Measurements from ENCODE around the gene SUMO3.

GRCh38 chr21:44802396-44803153 lies 15.3 kb downstream of the SUMO3 start:
- TF ChIP-seq EZH2 (IDR thresholded peaks at IDR 0.05) (no peak), POLR2AphosphoS5 (IDR thresholded peaks at IDR 0.05; ENCODE audit: borderline replicate concordance, low read depth, low read length) (no peak), FOXP2 (optimal IDR thresholded peaks at IDR 0.05; ENCODE audit: control extremely low read depth, extremely low read length, insufficient read depth) (no peak)

All from SK-N-MC (cell line).